Gastrocnemius medialis (tissue), 4 donors: ENCODE data around the gene EMX1. TPM values are rescaled to one million over a fixed set of nuclear protein-coding genes. Genes with fewer than 3 reads are reported as not detected.

Experiments used
- ATAC-seq, 2 donors: fragments of 150-250 bp; one replicate each; pipeline ENCODE4 v1.9.1; 2016
- DNase-seq, 2 donors: peaks; one replicate each; pipeline ENCODE4 v3.0.0-alpha.2; 2019
- H3K27ac ChIP-seq, 4 donors: fragments of 200-600 bp; sonication (generic); 1 replicate in 1 of 4; 2 replicates in 3 of 4; pipeline ENCODE4 v1.5.1; 2016 to 2018; ENCODE audit warnings: mild to moderate bottlenecking in 2 of 4, moderate library complexity in 1 of 4
- H3K27me3 ChIP-seq, 3 donors: fragments of 200-600 bp; sonication (generic) in 2 of 3; 1 replicate in 1 of 3; 2 replicates in 2 of 3; pipeline versions ENCODE4 v1.5.1 to v1.6.0; 2016 to 2019; ENCODE audit warnings: mild to moderate bottlenecking in 1 of 3, moderate library complexity in 1 of 3
- H3K36me3 ChIP-seq, 2 donors: fragments of 200-600 bp; sonication (generic) in 1 of 2; one replicate each; pipeline ENCODE4 v1.5.1; 2017 to 2018
- H3K4me1 ChIP-seq, 2 donors: fragments of 200-600 bp; sonication (generic) in 1 of 2; one replicate each; pipeline ENCODE4 v1.5.1; 2016 to 2017; ENCODE audit warnings: mild to moderate bottlenecking in 2 of 2
- H3K4me3 ChIP-seq, 4 donors: fragments of 200-600 bp; sonication (generic) in 3 of 4; 1 replicate in 1 of 4; 2 replicates in 3 of 4; pipeline ENCODE4 v1.5.1; 2016 to 2019; ENCODE audit warnings: mild to moderate bottlenecking in 2 of 4
- H3K9me3 ChIP-seq, 3 donors: fragments of 200-600 bp; sonication (generic) in 2 of 3; 1 replicate in 1 of 3; 2 replicates in 2 of 3; pipeline ENCODE4 v1.5.1; 2016 to 2019
- CTCF ChIP-seq, 5 experiments: fragments of 450-650 bp in 3 of 5; fragments of 200-600 bp in 2 of 5; sonication (generic) in 2 of 5; IDR thresholded peaks in 4 of 5; conservative IDR thresholded peaks in 1 of 5; 1 replicate in 4 of 5; 2 replicates in 1 of 5; pipeline ENCODE4 v1.5.1; 2016 to 2019; ENCODE audit warnings: antibody characterized with exemption in 5 of 5, mild to moderate bottlenecking in 3 of 5, moderate library complexity in 3 of 5
- POLR2A ChIP-seq, 2 donors: fragments of 450-650 bp; IDR thresholded peaks; one replicate each; pipeline ENCODE4 v1.6.1; 2017; ENCODE audit warnings: antibody characterized with exemption in 2 of 2, mild to moderate bottlenecking in 2 of 2, moderate library complexity in 2 of 2
- in situ Hi-C, 4 donors: fragments of 200-750 bp; cut with MboI; loops; one replicate each; pipeline versions ENCODE4 v1.15.0 to v1.8.0; 2017; ENCODE audit warnings: low sequenced_read_pairs in 4 of 4
- intact Hi-C: fragments of 100-400 bp; cut with DNase I; formaldehyde crosslinking; loops from one replicate; pipeline ENCODE4 v1.15.1; 2023; ENCODE audit warnings: low total_unique reads
- total RNA-seq, 4 donors: library from RNA; depleted of rRNA; stranded (reverse); fragments of >200 nt; gene quantifications; one replicate each; pipeline versions ENCODE4 v1.1.0 to v1.2.3, GENCODE V29; 2016

The EMX1 gene
- total RNA-seq, 4 donors from 2014 or later: not detected

- no peak for TF ChIP-seq POLR2A (IDR thresholded peaks at IDR 0.05)
- no peak for TF ChIP-seq CTCF (IDR thresholded peaks at IDR 0.05 in 4 of 5, conservative IDR thresholded peaks at IDR 0.05 in 1 of 5)
- in situ Hi-C loops (loop anchor here in 1 of 4 donors (25.0 kb wide), 1 partner anchor 179 kb away; no protein-coding TSS in a partner anchor), intact Hi-C loops (no loop called here)
- peak overlapping the region in 3 of 4 donors; percentile 72 to 79 (median 75) for H3K27ac ChIP-seq
- no peaks in the 10 kb centered on the region for H3K9me3 ChIP-seq
- no peak overlapping the region for H3K4me3 ChIP-seq
- H3K36me3 ChIP-seq: no peaks in the 10 kb centered on the region
- peaks cover 45 to 64% of the 10 kb centered on the region in 2 donors for H3K4me1 ChIP-seq
- H3K27me3 ChIP-seq: no peaks in the 10 kb centered on the region
- ATAC-seq: no peak
- DNase-seq: peak in 1 of 2 donors; percentile 39
These were observed 65.6 kb downstream of the EMX1 start for GRCh38 chr2:72982781-72983499.

GRCh38 chr2:72983500-72984161 is 66.3 kb downstream of the EMX1 start:
- H3K9me3 ChIP-seq: no peaks in the 10 kb centered on the region
- DNase-seq (no peak), ATAC-seq (peak; percentile 4 to 9)
- H3K36me3 ChIP-seq: no peaks in the 10 kb centered on the region
- in situ Hi-C loops (loop anchor here in 1 of 4 donors (25.0 kb wide), 1 partner anchor 179 kb away; no protein-coding TSS in a partner anchor), intact Hi-C loops (no loop called here)
- H3K27ac ChIP-seq: peak overlapping the region; percentile 58 to 79 (median 74)
- H3K27me3 ChIP-seq: no peaks in the 10 kb centered on the region
- peaks cover 45 to 64% of the 10 kb centered on the region in 2 donors for H3K4me1 ChIP-seq
- no peak overlapping the region for H3K4me3 ChIP-seq
- no peak for TF ChIP-seq POLR2A (IDR thresholded peaks at IDR 0.05)
- no peak for TF ChIP-seq CTCF (IDR thresholded peaks at IDR 0.05 in 4 of 5, conservative IDR thresholded peaks at IDR 0.05 in 1 of 5)

- TF ChIP-seq POLR2A (IDR thresholded peaks at IDR 0.05) (no peak), CTCF (IDR thresholded peaks at IDR 0.05 in 4 of 5, conservative IDR thresholded peaks at IDR 0.05 in 1 of 5) (no peak)
- peak; percentile 71 to 74 for ATAC-seq
- in situ Hi-C loops: loop anchor here in 1 of 4 donors (25.0 kb wide), 1 partner anchor 178 kb away; no protein-coding TSS in a partner anchor
- Histone ChIP-seq H3K4me3 (no peak overlapping the region), H3K27me3 (no peaks in the 10 kb centered on the region), H3K9me3 (no peaks in the 10 kb centered on the region), H3K36me3 (no peaks in the 10 kb centered on the region), H3K4me1 (peaks cover 45 to 61% of the 10 kb centered on the region in 2 donors), H3K27ac (peak overlapping the region; percentile 58 to 79 (median 74))
- intact Hi-C loops: no loop called here
- DNase-seq: peak; percentile 34 to 63
These were observed 66.9 kb downstream of the EMX1 start for GRCh38 chr2:72984172-72984671.

Other genes starting within 250 kb of the EMX1 start
- 10 to 100 TPM; 14.6 to 49.6 (median 19.3) TPM for gene EXOC6B, start 91.5 kb upstream of the EMX1 start, total RNA-seq
- gene SPR, start 30.1 kb upstream of the EMX1 start, total RNA-seq: 10 to 100 TPM; 22.8 to 71.0 (median 33.6) TPM
- gene SFXN5, start 154.2 kb downstream of the EMX1 start, total RNA-seq: 10 to 100 TPM in 1 of 4 donors, 1 to 10 TPM in 3; 6.8 to 22.7 (median 9.1) TPM
- gene RAB11FIP5, start 195.4 kb downstream of the EMX1 start, total RNA-seq: 10 to 100 TPM; 27.1 to 35.3 (median 33.7) TPM